Activated CD4-positive, alpha-beta T cell treated with anti-CD3 and anti-CD28 coated beads, Interleukin-2, amount 50 U/mL, for 4 hours (primary cell): Measurements from ENCODE around the gene BSND.
"Not testable (repeated sequence)": the region's sequence is repeated elsewhere in the genome, so short reads cannot be mapped to it uniquely, and the experiment has no call there.

Source experiments
- DNase-seq, 2 experiments: peaks; one replicate each; pipeline ENCODE4 v3.0.0-alpha.2; 2020

The BSND gene

GRCh38 chr1:55024163-55024562, 25.4 kb downstream of the BSND start:
- DNase-seq: not testable (repeated sequence)

- not testable (repeated sequence) for DNase-seq
Observed at GRCh38 chr1:55026682-55027081, 27.9 kb downstream of the BSND start.

- DNase-seq: not testable (repeated sequence)
Observed at GRCh38 chr1:55031098-55031497, 32.4 kb downstream of the BSND start.

- DNase-seq: no peak
Observed at GRCh38 chr1:55033265-55033614, 34.5 kb downstream of the BSND start.

GRCh38 chr1:55034476-55035133, 35.9 kb downstream of the BSND start:
- no peak for DNase-seq

- no peak for DNase-seq
Observed at GRCh38 chr1:55035904-55036303, 37.2 kb downstream of the BSND start.

GRCh38 chr1:55037733-55038551, 39.2 kb downstream of the BSND start:
- no peak for DNase-seq

GRCh38 chr1:55038552-55038838, 39.8 kb downstream of the BSND start:
- DNase-seq: no peak

GRCh38 chr1:55038974-55039341, 40.2 kb downstream of the BSND start:
- no peak for DNase-seq

GRCh38 chr1:55039342-55040082, 40.8 kb downstream of the BSND start, which contains the start of gene PCSK9:
PCSK9 (plus strand) TSS chr1:55039548; CDS start chr1:55039838, 290 bp downstream.
- DNase-seq: no peak

GRCh38 chr1:55040083-55040932, 41.6 kb downstream of the BSND start:
- no peak for DNase-seq

GRCh38 chr1:55040933-55041494, 42.3 kb downstream of the BSND start:
- DNase-seq: no peak

- DNase-seq: no peak
Observed at GRCh38 chr1:55041613-55042012, 42.9 kb downstream of the BSND start.

GRCh38 chr1:55043011-55043410, 44.3 kb downstream of the BSND start:
- DNase-seq: no peak

GRCh38 chr1:55043726-55044125, 45.0 kb downstream of the BSND start:
- DNase-seq: no peak

GRCh38 chr1:55044617-55045397, 46.1 kb downstream of the BSND start:
- no peak for DNase-seq

- DNase-seq: no peak
Observed at GRCh38 chr1:55045430-55045829, 46.7 kb downstream of the BSND start.

GRCh38 chr1:55046871-55047270, 48.1 kb downstream of the BSND start:
- DNase-seq: no peak

GRCh38 chr1:55047611-55048010, 48.9 kb downstream of the BSND start:
- no peak for DNase-seq

GRCh38 chr1:55048453-55049270, 49.9 kb downstream of the BSND start:
- DNase-seq: no peak
